Endothelial cell of umbilical vein (primary cell): Measurements from ENCODE around the gene PCDH8. TPM values are rescaled to one million over a fixed set of nuclear protein-coding genes. Genes with fewer than 3 reads are reported as not detected.

ENCODE experiments used
- BruUV-seq: library from RNA; stranded (reverse); fragments of 400-500 nt; replicated peaks from 2 replicates; lab custom pipeline; 2021; lab: Mats Ljungman, UMichigan
- CTCF ChIA-PET: fragments of 300-600, 350-600 bp; sonication (Branson Sonifier 250); formaldehyde crosslinking; loops from one replicate; lab custom pipeline; 2021; ENCODE audit warnings: antibody characterized with exemption, inconsistent platforms; lab: Charles Lee
- POLR2A ChIA-PET: fragments of 300-600, 350-600 bp; sonication (Branson Sonifier 250); formaldehyde crosslinking; loops from one replicate; lab custom pipeline; 2021; ENCODE audit warnings: antibody characterized with exemption, inconsistent platforms; lab: Charles Lee
- DNase-seq: peaks from one replicate; pipeline ENCODE4 v3.0.0-alpha.2; 2011; ENCODE audit warnings: low read depth, low spot score
- FAIRE-seq: peaks from 2 replicates; lab custom pipeline; 2011; peaks lifted over from hg19 to GRCh38; lab: Jason Lieb, UNC
- H2AFZ ChIP-seq: 2 replicates; pipeline ENCODE4 v1.6.0; 2012; ENCODE audit warnings: low read depth, low read length, control low read depth, inconsistent platforms
- H3K27ac ChIP-seq: 2 replicates; pipeline ENCODE4 v1.5.1; 2011; ENCODE audit warnings: low read depth, mild to moderate bottlenecking, control low read depth, low read length, moderate library complexity; ENCODE audit not compliant: insufficient read depth
- H3K27me3 ChIP-seq, 2 experiments: 2 replicates each; pipeline versions ENCODE4 v1.6.0 to v1.6.1; 2011; ENCODE audit warnings: low read length in 2 of 2, mixed read lengths in 1 of 2; ENCODE audit not compliant: control insufficient read depth in 2 of 2, insufficient read depth in 2 of 2
- H3K36me3 ChIP-seq, 2 experiments: 2 replicates in 1 of 2; 3 replicates in 1 of 2; pipeline ENCODE4 v1.5.1; 2011; ENCODE audit warnings: low read length in 2 of 2, mild to moderate bottlenecking in 1 of 2, moderate library complexity in 1 of 2; ENCODE audit not compliant: control insufficient read depth in 2 of 2, insufficient read depth in 2 of 2; ENCODE audit errors: extremely low read depth in 1 of 2
- H3K4me1 ChIP-seq: 3 replicates; pipeline ENCODE4 v1.5.1; 2011; ENCODE audit warnings: mild to moderate bottlenecking, low read length; ENCODE audit not compliant: control insufficient read depth, insufficient read depth; ENCODE audit errors: extremely low read depth
- H3K4me2 ChIP-seq: 2 replicates; pipeline ENCODE4 v1.6.1; 2011; ENCODE audit warnings: low read length, control low read depth, mixed read lengths; ENCODE audit not compliant: insufficient read depth
- H3K4me3 ChIP-seq, 3 experiments: fragments of 200-600 bp in 1 of 3; sonication (generic), shearing (Covaris generic) in 1 of 3; replicated peaks in 1 of 3; 2 replicates each; pipeline ENCODE4 v1.5.1; 2011 to 2016; ENCODE audit warnings: control low read depth in 3 of 3, low read length in 3 of 3, mild to moderate bottlenecking in 2 of 3, inconsistent platforms in 1 of 3, low read depth in 1 of 3, moderate library complexity in 1 of 3; ENCODE audit not compliant: insufficient read depth in 1 of 3
- H3K79me2 ChIP-seq: 2 replicates; pipeline ENCODE4 v1.6.0; 2012; ENCODE audit warnings: low read length, inconsistent platforms; ENCODE audit not compliant: control insufficient read depth, insufficient read depth
- H3K9ac ChIP-seq: replicated peaks from 2 replicates; pipeline ENCODE3; 2011; ENCODE audit warnings: low read length, control low read depth; ENCODE audit not compliant: insufficient read depth; ENCODE audit errors: extremely low read depth
- H3K9me1 ChIP-seq: replicated peaks from 3 replicates; pipeline ENCODE4 v1.6.0; 2011; ENCODE audit warnings: mild to moderate bottlenecking, low read length; ENCODE audit not compliant: control insufficient read depth, insufficient read depth; ENCODE audit errors: extremely low read depth
- H3K9me3 ChIP-seq: replicated peaks from 2 replicates; pipeline ENCODE4 v1.5.1; 2012; ENCODE audit warnings: low read length, inconsistent platforms; ENCODE audit not compliant: control insufficient read depth, insufficient read depth
- H4K20me1 ChIP-seq: replicated peaks from 2 replicates; pipeline ENCODE3; 2011; ENCODE audit warnings: mild to moderate bottlenecking, low read length; ENCODE audit not compliant: control insufficient read depth, insufficient read depth; ENCODE audit errors: extremely low read depth
- EZH2 ChIP-seq: IDR thresholded peaks from 2 replicates; pipeline ENCODE4 v1.6.1; 2012; ENCODE audit warnings: borderline replicate concordance, low read depth, mild to moderate bottlenecking, moderate library complexity, low read length, inconsistent platforms; ENCODE audit not compliant: severe bottlenecking
- GATA2 ChIP-seq: IDR thresholded peaks from 2 replicates; pipeline ENCODE4 v1.7.0; 2011; ENCODE audit warnings: low read depth, mild to moderate bottlenecking, moderate library complexity, mixed read lengths, low read length; ENCODE audit not compliant: insufficient read length, insufficient read depth
- POLR2A ChIP-seq: IDR thresholded peaks from 2 replicates; pipeline ENCODE4 v1.6.1; 2012; ENCODE audit warnings: low read depth, mild to moderate bottlenecking, control low read depth, low read length
- POLR2AphosphoS5 ChIP-seq: IDR thresholded peaks from 2 replicates; pipeline ENCODE4 v1.6.1; 2012; ENCODE audit warnings: low read depth, mild to moderate bottlenecking, control low read depth, low read length, moderate library complexity; ENCODE audit not compliant: insufficient read depth
- dilution Hi-C: fragments of 300-500 bp; cut with MboI; formaldehyde crosslinking; loops from one replicate; pipeline ENCODE4 v1.15.0; 2019; ENCODE audit warnings: low sequenced_read_pairs; ENCODE audit not compliant: extremely low pct_ligation_motif_present
- intact Hi-C: fragments of 100-400 bp; cut with micrococcal nuclease; formaldehyde crosslinking; loops from one replicate; pipeline ENCODE4 v1.10.0; 2022
- polyA plus RNA-seq, 4 experiments: library from polyadenylated mRNA; depleted of rRNA in 3 of 4; stranded (reverse) in 3 of 4; unstranded in 1 of 4; fragments of >200 nt; gene quantifications; 2 replicates each; pipeline versions ENCODE4 v1.2.1 to v1.2.3, GENCODE V29; 2011 to 2012; ENCODE audit warnings: missing spikeins in 1 of 4
- total RNA-seq: library from RNA; stranded (reverse); gene quantifications from 2 replicates; pipeline ENCODE4 v1.2.3, GENCODE V29; 2021

Gene PCDH8
- total and polyA plus RNA-seq, 2 donors (not counting 3 experiments of a cell fraction or from before 2014, with no cell fraction given) = not detected

GRCh38 chr13:52832313-52832712 is 16.1 kb downstream of the PCDH8 start:
- POLR2A ChIA-PET = no interaction called here
- no peaks in the 10 kb centered on the region for H4K20me1 ChIP-seq
- H3K4me1 ChIP-seq = no peaks in the 10 kb centered on the region
- H3K9ac ChIP-seq = no peak overlapping the region
- H3K4me3 ChIP-seq = no peak overlapping the region
- dilution Hi-C loops = no loop called here
- intact Hi-C loops = no loop called here
- BruUV-seq = no TSS peak
- H3K27me3 ChIP-seq = no peaks in the 10 kb centered on the region
- CTCF ChIA-PET = no interaction called here
- no peaks in the 10 kb centered on the region for H3K9me3 ChIP-seq
- no peak for TF ChIP-seq GATA2
- no peak for TF ChIP-seq POLR2A
- H2AFZ ChIP-seq = no peak overlapping the region
- FAIRE-seq (no peak), DNase-seq (no peak)
- H3K27ac ChIP-seq = no peak overlapping the region
- H3K36me3 ChIP-seq = no peaks in the 10 kb centered on the region
- no peak overlapping the region for H3K4me2 ChIP-seq
- no peaks in the 10 kb centered on the region for H3K9me1 ChIP-seq
- H3K79me2 ChIP-seq = no peaks in the 10 kb centered on the region

GRCh38 chr13:52830946-52831345 is 17.5 kb downstream of the PCDH8 start:
- no peak overlapping the region for H3K27ac ChIP-seq
- no peak overlapping the region for H3K4me3 ChIP-seq
- TF ChIP-seq GATA2 = no peak
- no peak for TF ChIP-seq POLR2A
- TF ChIP-seq EZH2 = no peak
- no peak for TF ChIP-seq POLR2AphosphoS5
- CTCF ChIA-PET = no interaction called here
- FAIRE-seq (no peak), DNase-seq (no peak)
- no peaks in the 10 kb centered on the region for H3K27me3 ChIP-seq
- no peak overlapping the region for H3K4me2 ChIP-seq
- no peak overlapping the region for H2AFZ ChIP-seq
- H3K9me3 ChIP-seq = no peaks in the 10 kb centered on the region
- dilution Hi-C loops = no loop called here
- no peaks in the 10 kb centered on the region for H3K4me1 ChIP-seq
- H3K79me2 ChIP-seq = no peaks in the 10 kb centered on the region
- H4K20me1 ChIP-seq = no peaks in the 10 kb centered on the region
- BruUV-seq = no TSS peak
- POLR2A ChIA-PET = no interaction called here
- H3K9me1 ChIP-seq = no peaks in the 10 kb centered on the region
- no peaks in the 10 kb centered on the region for H3K36me3 ChIP-seq
- intact Hi-C loops = no loop called here
- no peak overlapping the region for H3K9ac ChIP-seq
